Astrocyte of the hippocampus (primary cell): ENCODE data around the gene ZNF699.
"Not testable (repeated sequence)": the region's sequence is repeated elsewhere in the genome, so short reads cannot be mapped to it uniquely, and the experiment has no call there.

Experiments used
- DNase-seq: peaks from one replicate; pipeline ENCODE4 v3.0.0; 2011; ENCODE audit warnings: low read depth, low spot score

The ZNF699 gene

GRCh38 chr19:9289231-9289884, 20.3 kb downstream of the ZNF699 start:
- no peak for DNase-seq

DNA sequence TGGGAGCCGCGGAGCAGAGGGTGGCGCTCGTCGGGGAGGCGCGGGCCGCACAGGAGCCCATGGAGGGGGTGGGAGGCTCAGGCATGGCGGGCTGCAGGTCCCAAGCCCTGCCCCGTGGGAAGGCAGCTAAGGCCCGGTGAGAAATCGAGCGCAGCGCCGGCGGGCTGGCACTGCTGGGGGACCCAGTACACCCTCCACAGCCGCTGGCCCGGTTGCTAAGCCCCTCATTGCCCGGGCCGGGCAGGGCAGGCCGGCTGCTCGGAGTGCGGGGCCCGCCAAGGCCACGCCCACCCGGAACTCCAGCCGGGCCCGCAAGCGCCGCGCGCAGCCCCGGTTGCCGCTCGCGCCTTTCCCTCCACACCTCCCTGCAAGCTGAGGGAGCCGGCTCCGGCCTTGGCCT, 26.2 kb downstream of the ZNF699 start:
- DNase-seq, result not testable (repeated sequence)

GRCh38 chr19:9251236-9251635, 58.4 kb downstream of the ZNF699 start:
- no peak for DNase-seq

DNA sequence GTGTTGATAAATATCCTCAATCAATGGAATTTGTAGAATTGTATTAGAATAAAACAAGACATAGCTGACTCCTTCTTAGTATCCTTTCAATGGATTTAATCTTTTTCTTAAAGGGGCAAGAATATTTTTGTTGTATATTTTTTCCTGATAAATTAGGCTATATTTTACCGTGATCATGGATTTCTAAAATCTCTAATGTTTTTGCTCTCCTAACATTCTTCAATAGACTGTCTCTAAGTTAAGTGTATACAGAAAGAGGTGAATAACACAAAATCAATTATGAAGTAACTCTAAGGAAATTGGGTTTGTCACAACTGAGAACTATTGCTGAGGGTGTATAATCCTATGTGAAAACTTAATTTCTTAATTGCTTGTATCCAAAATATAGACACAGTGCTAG, 59.0 kb downstream of the ZNF699 start, which contains the start of gene OR7E24:
Gene OR7E24 (plus strand): TSS at position 301 of the 400 bp plus-strand sequence. CDS start 114 bp downstream, outside the sequence.
- no peak for DNase-seq
